ENCODE measurements around the gene SNCA. TPM values are rescaled to one million over a fixed set of nuclear protein-coding genes. Genes with fewer than 3 reads are reported as not detected.

SNCA gene
- total RNA-seq, 4 donors from 2014 or later: 1.2 to 9.1 (median 2.6) TPM

- no peaks in the 10 kb centered on the region for H3K36me3 ChIP-seq
- no peak for DNase-seq
- H3K4me1 ChIP-seq: no peaks in the 10 kb centered on the region
- H3K4me3 ChIP-seq: no peak overlapping the region
- no peaks in the 10 kb centered on the region for H3K9me3 ChIP-seq
- H3K27me3 ChIP-seq: no peaks in the 10 kb centered on the region
- no peak overlapping the region for H3K27ac ChIP-seq
- TF ChIP-seq CTCF (IDR thresholded peaks at IDR 0.05) (no peak), POLR2A (IDR thresholded peaks at IDR 0.05) (no peak)
These were observed 48.5 kb downstream of the SNCA start for GRCh38 chr4:89788206-89789072.

GRCh38 chr4:89784686-89785231 is 52.2 kb downstream of the SNCA start:
- no peaks in the 10 kb centered on the region for H3K9me3 ChIP-seq
- H3K4me1 ChIP-seq: no peaks in the 10 kb centered on the region
- TF ChIP-seq CTCF (IDR thresholded peaks at IDR 0.05) (no peak), POLR2A (IDR thresholded peaks at IDR 0.05) (no peak)
- no peaks in the 10 kb centered on the region for H3K36me3 ChIP-seq
- DNase-seq: no peak
- H3K27me3 ChIP-seq: no peaks in the 10 kb centered on the region
- no peak overlapping the region for H3K4me3 ChIP-seq
- H3K27ac ChIP-seq: no peak overlapping the region

GRCh38 chr4:89781321-89781720 is 55.6 kb downstream of the SNCA start:
- H3K27me3 ChIP-seq: no peaks in the 10 kb centered on the region
- no peak overlapping the region for H3K27ac ChIP-seq
- H3K4me3 ChIP-seq: no peak overlapping the region
- no peaks in the 10 kb centered on the region for H3K36me3 ChIP-seq
- no peaks in the 10 kb centered on the region for H3K4me1 ChIP-seq
- TF ChIP-seq CTCF (IDR thresholded peaks at IDR 0.05) (no peak), POLR2A (IDR thresholded peaks at IDR 0.05) (no peak)
- no peaks in the 10 kb centered on the region for H3K9me3 ChIP-seq
- DNase-seq: no peak

- Histone ChIP-seq H3K4me3 (no peak overlapping the region), H3K36me3 (no peaks in the 10 kb centered on the region), H3K27me3 (no peaks in the 10 kb centered on the region), H3K9me3 (no peaks in the 10 kb centered on the region), H3K27ac (no peak overlapping the region), H3K4me1 (no peaks in the 10 kb centered on the region)
- DNase-seq: no peak
- TF ChIP-seq POLR2A (IDR thresholded peaks at IDR 0.05) (no peak), CTCF (IDR thresholded peaks at IDR 0.05) (no peak)
These were observed 63.2 kb downstream of the SNCA start for GRCh38 chr4:89773805-89774204.

GRCh38 chr4:89769856-89770255 is 67.1 kb downstream of the SNCA start:
- Histone ChIP-seq H3K36me3 (no peaks in the 10 kb centered on the region), H3K4me3 (no peak overlapping the region), H3K9me3 (no peaks in the 10 kb centered on the region), H3K27me3 (no peaks in the 10 kb centered on the region), H3K4me1 (no peaks in the 10 kb centered on the region), H3K27ac (no peak overlapping the region)
- TF ChIP-seq CTCF (IDR thresholded peaks at IDR 0.05) (no peak), POLR2A (IDR thresholded peaks at IDR 0.05) (no peak)
- DNase-seq: no peak
